ENCODE results near the gene FAM170B. TPM values are rescaled to one million over a fixed set of nuclear protein-coding genes. Genes with fewer than 3 reads are reported as not detected.

Gene FAM170B
- total and polyA plus RNA-seq, 5 experiments from 2014 or later: not detected

GRCh38 chr10:49157229-49157628 lies 23.4 kb upstream of the FAM170B start:
- Mint-ChIP-seq H3K36me3 (no peaks in the 10 kb centered on the region), H3K27ac (no peak overlapping the region), H3K9me3 (no peaks in the 10 kb centered on the region), H3K4me1 (peaks cover 0 to 16% (median 1%) of the 10 kb centered on the region in 4 donors), H3K27me3 (peaks cover 4 to 13% (median 9%) of the 10 kb centered on the region in 5 donors), H3K4me3 (no peak overlapping the region)
- no peak for DNase-seq
- POLR2A ChIA-PET: no interaction called here
- no peak for ATAC-seq

- H3K4me3 Mint-ChIP-seq: no peak overlapping the region
- no peaks in the 10 kb centered on the region for H3K36me3 Mint-ChIP-seq
- peaks cover 0 to 3% (median 0%) of the 10 kb centered on the region in 9 donors for H3K9me3 Mint-ChIP-seq
- DNase-seq (no peak), ATAC-seq (no peak)
- POLR2A ChIA-PET: no interaction called here
- no peak overlapping the region for H3K27ac Mint-ChIP-seq
- H3K4me1 Mint-ChIP-seq: peaks cover 0 to 16% (median 1%) of the 10 kb centered on the region in 4 donors
- peaks cover 6 to 15% (median 9%) of the 10 kb centered on the region in 5 donors for H3K27me3 Mint-ChIP-seq
These were observed 20.8 kb upstream of the FAM170B start for GRCh38 chr10:49154641-49155040.

- H3K36me3 Mint-ChIP-seq: no peaks in the 10 kb centered on the region
- H3K4me1 Mint-ChIP-seq: peaks cover 0 to 16% (median 1%) of the 10 kb centered on the region in 4 donors
- ATAC-seq (no peak), DNase-seq (no peak)
- POLR2A ChIA-PET: no interaction called here
- H3K27me3 Mint-ChIP-seq: peaks cover 6 to 14% (median 9%) of the 10 kb centered on the region in 5 donors
- H3K27ac Mint-ChIP-seq: no peak overlapping the region
- no peak overlapping the region for H3K4me3 Mint-ChIP-seq
- peaks cover 0 to 3% (median 0%) of the 10 kb centered on the region in 9 donors for H3K9me3 Mint-ChIP-seq
These were observed 20.1 kb upstream of the FAM170B start for GRCh38 chr10:49153971-49154370.

- DNase-seq (no peak), ATAC-seq (no peak)
- Mint-ChIP-seq H3K27ac (no peak overlapping the region), H3K4me1 (peaks cover 0 to 12% (median 1%) of the 10 kb centered on the region in 4 donors), H3K36me3 (peaks cover 0 to 4% (median 2%) of the 10 kb centered on the region in 3 donors), H3K27me3 (peaks cover 8 to 15% (median 9%) of the 10 kb centered on the region in 5 donors), H3K4me3 (no peak overlapping the region), H3K9me3 (peaks cover 0 to 8% (median 5%) of the 10 kb centered on the region in 9 donors)
- POLR2A ChIA-PET: no interaction called here
These were observed 19.3 kb upstream of the FAM170B start for GRCh38 chr10:49153115-49153514.

- peaks cover 0 to 11% (median 1%) of the 10 kb centered on the region in 4 donors for H3K4me1 Mint-ChIP-seq
- no peak for DNase-seq
- no peak overlapping the region for H3K27ac Mint-ChIP-seq
- ATAC-seq: no peak
- POLR2A ChIA-PET: no interaction called here
- H3K4me3 Mint-ChIP-seq: no peak overlapping the region
- H3K36me3 Mint-ChIP-seq: peaks cover 0 to 5% (median 3%) of the 10 kb centered on the region in 3 donors
- peaks cover 8 to 16% (median 9%) of the 10 kb centered on the region in 5 donors for H3K27me3 Mint-ChIP-seq
- peaks cover 0 to 11% (median 6%) of the 10 kb centered on the region in 9 donors for H3K9me3 Mint-ChIP-seq
These were observed 18.8 kb upstream of the FAM170B start for GRCh38 chr10:49152663-49153062.

GRCh38 chr10:49152037-49152436 lies 18.2 kb upstream of the FAM170B start:
- H3K27me3 Mint-ChIP-seq: peaks cover 3 to 15% (median 8%) of the 10 kb centered on the region in 5 donors
- no peak for DNase-seq
- no peak overlapping the region for H3K27ac Mint-ChIP-seq
- POLR2A ChIA-PET: no interaction called here
- peaks cover 0 to 5% (median 3%) of the 10 kb centered on the region in 3 donors for H3K36me3 Mint-ChIP-seq
- no peak overlapping the region for H3K4me3 Mint-ChIP-seq
- H3K9me3 Mint-ChIP-seq: peaks cover 0 to 16% (median 8%) of the 10 kb centered on the region in 9 donors
- peaks cover 0 to 4% (median 1%) of the 10 kb centered on the region in 4 donors for H3K4me1 Mint-ChIP-seq
- ATAC-seq: no peak

- H3K4me3 Mint-ChIP-seq: no peak overlapping the region
- no peak overlapping the region for H3K27ac Mint-ChIP-seq
- POLR2A ChIA-PET: no interaction called here
- peaks cover 0 to under 1% (median under 1%) of the 10 kb centered on the region in 4 donors for H3K4me1 Mint-ChIP-seq
- H3K36me3 Mint-ChIP-seq: peaks cover 0 to 5% (median 3%) of the 10 kb centered on the region in 3 donors
- DNase-seq (no peak), ATAC-seq (no peak)
- peaks cover 0 to 17% (median 9%) of the 10 kb centered on the region in 9 donors for H3K9me3 Mint-ChIP-seq
- H3K27me3 Mint-ChIP-seq: peaks cover 0 to 14% (median 8%) of the 10 kb centered on the region in 5 donors
These were observed 17.7 kb upstream of the FAM170B start for GRCh38 chr10:49151481-49151880.

GRCh38 chr10:49151025-49151445 lies 17.2 kb upstream of the FAM170B start:
- Mint-ChIP-seq H3K4me1 (no peaks in the 10 kb centered on the region), H3K27ac (no peak overlapping the region), H3K36me3 (peaks cover 0 to 5% (median 3%) of the 10 kb centered on the region in 3 donors), H3K4me3 (no peak overlapping the region), H3K9me3 (peaks cover 0 to 17% (median 9%) of the 10 kb centered on the region in 9 donors), H3K27me3 (peaks cover 0 to 13% (median 7%) of the 10 kb centered on the region in 5 donors)
- POLR2A ChIA-PET: no interaction called here
- no peak for ATAC-seq
- DNase-seq: no peak

GRCh38 chr10:49150426-49150825 lies 16.6 kb upstream of the FAM170B start:
- H3K27me3 Mint-ChIP-seq: peaks cover 0 to 13% (median 7%) of the 10 kb centered on the region in 5 donors
- POLR2A ChIA-PET: no interaction called here
- no peak overlapping the region for H3K27ac Mint-ChIP-seq
- no peaks in the 10 kb centered on the region for H3K4me1 Mint-ChIP-seq
- ATAC-seq: no peak
- no peak for DNase-seq
- peaks cover 0 to 5% (median 3%) of the 10 kb centered on the region in 3 donors for H3K36me3 Mint-ChIP-seq
- H3K4me3 Mint-ChIP-seq: no peak overlapping the region
- peaks cover 0 to 17% (median 9%) of the 10 kb centered on the region in 9 donors for H3K9me3 Mint-ChIP-seq

GRCh38 chr10:49149881-49150280 lies 16.1 kb upstream of the FAM170B start:
- POLR2A ChIA-PET: no interaction called here
- H3K27me3 Mint-ChIP-seq: peaks cover 0 to 13% (median 7%) of the 10 kb centered on the region in 5 donors
- ATAC-seq (no peak), DNase-seq (no peak)
- H3K27ac Mint-ChIP-seq: no peak overlapping the region
- peaks cover 0 to 17% (median 9%) of the 10 kb centered on the region in 9 donors for H3K9me3 Mint-ChIP-seq
- H3K36me3 Mint-ChIP-seq: peaks cover 0 to 5% (median 3%) of the 10 kb centered on the region in 3 donors
- no peak overlapping the region for H3K4me3 Mint-ChIP-seq
- no peaks in the 10 kb centered on the region for H3K4me1 Mint-ChIP-seq

- no peak overlapping the region for H3K4me3 Mint-ChIP-seq
- POLR2A ChIA-PET: no interaction called here
- H3K27me3 Mint-ChIP-seq: peaks cover 0 to 5% (median 2%) of the 10 kb centered on the region in 5 donors
- ATAC-seq (no peak), DNase-seq (no peak)
- no peaks in the 10 kb centered on the region for H3K4me1 Mint-ChIP-seq
- peaks cover 0 to 17% (median 9%) of the 10 kb centered on the region in 9 donors for H3K9me3 Mint-ChIP-seq
- no peak overlapping the region for H3K27ac Mint-ChIP-seq
- peaks cover 0 to 5% (median 3%) of the 10 kb centered on the region in 3 donors for H3K36me3 Mint-ChIP-seq
These were observed 10.4 kb upstream of the FAM170B start for GRCh38 chr10:49144058-49144720.

GRCh38 chr10:49143249-49143648 lies 9.4 kb upstream of the FAM170B start:
- H3K9me3 Mint-ChIP-seq: peaks cover 0 to 13% (median 6%) of the 10 kb centered on the region in 9 donors
- H3K36me3 Mint-ChIP-seq: peaks cover 0 to 2% (median 2%) of the 10 kb centered on the region in 3 donors
- no peak for ATAC-seq
- H3K27me3 Mint-ChIP-seq: peaks cover 0 to 4% (median 2%) of the 10 kb centered on the region in 5 donors
- no peak overlapping the region for H3K4me3 Mint-ChIP-seq
- no peak overlapping the region for H3K27ac Mint-ChIP-seq
- POLR2A ChIA-PET: no interaction called here
- no peak for DNase-seq
- no peaks in the 10 kb centered on the region for H3K4me1 Mint-ChIP-seq

- peaks cover 0 to 5% (median 0%) of the 10 kb centered on the region in 9 donors for H3K9me3 Mint-ChIP-seq
- H3K27ac Mint-ChIP-seq: no peak overlapping the region
- POLR2A ChIA-PET: no interaction called here
- no peak overlapping the region for H3K4me3 Mint-ChIP-seq
- ATAC-seq: no peak
- DNase-seq: no peak
- no peaks in the 10 kb centered on the region for H3K4me1 Mint-ChIP-seq
- H3K27me3 Mint-ChIP-seq: peaks cover 0 to 3% (median 0%) of the 10 kb centered on the region in 5 donors
- no peaks in the 10 kb centered on the region for H3K36me3 Mint-ChIP-seq
These were observed 7.9 kb upstream of the FAM170B start for GRCh38 chr10:49141541-49142332.

All from naive thymus-derived CD8-positive, alpha-beta T cell (primary cell).